ENCODE results near the gene MDM2.

The MDM2 gene

GRCh38 chr12:68807576-68808387, at the start of gene MDM2:
Gene MDM2, plus strand, starts transcription at chr12:68808177. Its CDS starts 301 bp downstream, at chr12:68808478.
- peak; percentile 89 for DNase-seq (ENCODE audit: low read depth)

GRCh38 chr12:68759852-68760251, 48.1 kb upstream of the MDM2 start:
- DNase-seq (ENCODE audit: low read depth), result no peak

DNA sequence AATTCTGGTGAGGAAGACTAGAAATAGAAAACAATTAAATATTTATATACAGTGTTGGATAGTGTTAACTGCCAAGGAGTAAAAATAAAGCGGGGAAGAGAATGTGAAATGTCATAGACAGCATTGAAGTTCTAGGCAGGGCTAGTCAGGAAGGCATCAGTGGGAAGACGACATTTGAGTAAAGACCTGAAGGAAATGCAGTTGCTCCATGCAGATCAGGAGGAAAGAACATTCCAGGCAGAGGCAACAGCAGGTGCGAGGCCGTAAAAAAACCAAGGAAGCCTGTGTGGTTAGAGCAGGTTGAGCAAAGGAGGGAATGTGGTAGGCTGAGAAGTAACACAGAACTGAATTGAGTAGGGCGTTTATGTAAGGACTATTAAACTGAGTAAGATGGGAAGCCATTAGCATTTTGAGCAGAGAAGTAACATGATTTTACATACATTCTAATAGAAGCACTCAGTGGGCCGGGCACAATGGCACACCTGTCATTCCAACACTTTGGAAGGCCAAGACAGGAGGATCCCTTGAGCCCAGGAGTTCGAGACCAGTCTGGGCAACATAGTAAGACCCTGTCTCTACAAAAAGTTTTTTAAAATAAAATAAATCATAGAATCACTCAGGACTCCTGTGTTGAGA, 47.1 kb upstream of the MDM2 start:
- DNase-seq (ENCODE audit: low read depth), result no peak

GRCh38 chr12:68761442-68761812, 46.5 kb upstream of the MDM2 start:
- DNase-seq (ENCODE audit: low read depth), result no peak

GRCh38 chr12:68761901-68762630, 45.9 kb upstream of the MDM2 start:
- no peak for DNase-seq (ENCODE audit: low read depth)

GRCh38 chr12:68762691-68763090, 45.3 kb upstream of the MDM2 start:
- DNase-seq (ENCODE audit: low read depth), result no peak

DNA sequence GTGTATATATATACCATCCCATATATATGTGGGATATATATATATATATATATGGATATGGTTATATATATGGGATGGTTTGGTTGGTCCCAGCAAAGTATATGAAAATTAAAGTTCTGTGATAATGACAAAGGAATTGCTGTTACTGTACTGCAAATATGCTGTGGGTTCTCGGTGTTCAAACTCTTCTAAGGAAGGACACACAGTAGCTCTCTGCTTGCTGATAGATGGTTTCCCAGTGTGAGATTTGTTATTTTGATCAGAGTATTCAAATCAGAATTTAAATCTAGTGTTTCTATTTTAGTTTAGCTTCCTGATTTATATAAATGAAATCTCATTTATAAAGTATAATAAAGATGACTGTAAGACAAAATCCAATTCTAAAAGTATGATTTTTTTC, 42.3 kb upstream of the MDM2 start:
- DNase-seq (ENCODE audit: low read depth), result no peak

DNA sequence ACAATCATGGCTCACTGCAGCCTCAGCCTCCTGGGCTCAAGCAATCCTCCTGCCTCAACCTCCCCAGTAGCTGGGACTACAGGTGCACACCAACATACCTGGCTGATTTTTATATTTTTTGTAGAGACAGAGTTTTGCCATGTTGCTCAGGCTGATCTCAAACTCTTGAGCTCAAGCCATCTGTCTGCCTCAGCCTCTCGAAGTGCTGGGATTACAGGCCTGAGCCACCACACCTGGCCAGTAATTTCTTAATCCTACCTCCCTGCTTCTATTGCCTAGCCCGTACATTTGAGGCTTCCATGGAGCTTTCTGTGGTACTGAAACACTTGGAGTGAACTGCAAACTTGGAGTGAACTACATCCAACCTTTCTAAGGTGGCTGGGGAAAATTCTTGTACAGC, 41.3 kb upstream of the MDM2 start:
- no peak for DNase-seq (ENCODE audit: low read depth)

GRCh38 chr12:68767191-68767590, 40.8 kb upstream of the MDM2 start:
- DNase-seq (ENCODE audit: low read depth), result no peak

DNA sequence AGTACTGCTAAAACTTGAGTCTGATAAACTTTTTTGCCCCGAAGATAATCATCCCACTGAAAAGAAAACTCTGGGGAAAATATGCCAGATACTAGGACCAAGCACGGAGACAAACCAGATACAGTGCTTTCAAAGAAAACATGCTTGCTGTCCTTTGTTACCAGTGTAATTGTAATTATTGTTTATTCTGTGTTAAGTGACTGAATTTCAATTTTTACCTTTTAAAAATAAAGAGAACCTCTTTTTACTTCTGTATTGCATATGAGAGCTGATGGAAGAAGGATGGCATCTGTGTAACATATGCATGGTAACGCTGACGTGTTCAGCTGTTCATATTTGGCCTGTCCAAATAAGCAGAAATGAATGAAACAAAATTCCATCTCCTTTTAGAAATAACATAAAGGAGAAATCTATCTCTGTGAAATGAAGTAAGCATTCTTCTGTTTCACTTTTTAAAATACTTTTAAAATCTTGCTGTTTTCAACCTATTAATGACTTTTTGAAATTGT, 39.5 kb upstream of the MDM2 start:
- DNase-seq (ENCODE audit: low read depth), result no peak

GRCh38 chr12:68769941-68770340, 38.0 kb upstream of the MDM2 start:
- no peak for DNase-seq (ENCODE audit: low read depth)

DNA sequence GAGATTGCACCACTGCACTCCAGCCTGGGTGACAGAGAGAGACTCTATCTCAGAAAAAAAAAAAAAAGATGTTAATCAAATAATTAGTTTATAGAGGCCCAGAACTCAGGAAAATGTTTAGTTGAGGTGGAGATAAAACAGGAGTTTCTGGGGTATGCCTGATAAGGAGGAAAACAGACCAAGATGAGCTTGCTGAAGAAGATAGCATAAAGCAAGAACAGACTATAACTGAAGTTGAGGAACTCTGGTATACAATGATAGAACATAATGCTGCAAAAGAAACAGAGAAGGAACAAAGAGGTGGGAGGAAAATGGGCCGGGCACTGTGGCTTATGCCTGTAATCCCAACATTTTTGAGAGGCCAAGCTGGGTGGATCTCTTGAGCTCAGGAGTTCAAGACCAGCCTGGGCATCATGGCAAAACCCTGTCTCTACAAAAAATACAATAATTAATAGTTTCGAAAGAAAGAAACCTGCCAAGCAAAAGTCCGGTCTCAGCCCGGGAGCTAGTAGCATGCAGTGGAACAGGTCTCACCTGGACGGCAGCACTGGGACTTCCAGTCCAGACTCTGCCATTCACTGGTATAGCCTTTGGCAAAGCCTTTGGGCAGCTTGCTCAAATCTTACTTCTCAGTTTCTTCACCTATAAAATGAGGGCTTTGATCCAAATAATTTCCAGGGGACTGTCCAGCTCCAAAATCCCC, 36.6 kb upstream of the MDM2 start:
- no peak for DNase-seq (ENCODE audit: low read depth)

GRCh38 chr12:68772714-68773113, 35.3 kb upstream of the MDM2 start:
- no peak for DNase-seq (ENCODE audit: low read depth)

DNA sequence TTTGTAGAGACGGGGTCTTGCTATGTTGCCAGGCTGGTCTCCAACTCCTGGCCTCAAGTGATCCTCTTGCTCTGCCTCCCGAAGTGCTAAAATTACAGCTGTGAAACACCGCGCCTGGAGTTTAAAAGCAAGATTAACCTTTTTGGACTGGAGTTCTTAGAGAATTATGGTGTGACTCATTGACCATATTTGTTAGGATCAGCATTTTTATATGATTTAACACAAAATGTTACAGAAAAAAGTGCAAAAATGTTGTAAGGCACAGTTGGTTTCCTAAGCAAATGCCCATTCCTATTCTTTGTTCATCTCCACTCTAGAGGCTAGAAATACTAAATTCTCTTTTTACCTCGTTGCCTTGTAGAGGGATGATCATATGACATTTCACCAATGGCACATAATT, 34.4 kb upstream of the MDM2 start:
- no peak for DNase-seq (ENCODE audit: low read depth)

GRCh38 chr12:68775121-68775630, 32.8 kb upstream of the MDM2 start:
- DNase-seq (ENCODE audit: low read depth), result no peak

DNA sequence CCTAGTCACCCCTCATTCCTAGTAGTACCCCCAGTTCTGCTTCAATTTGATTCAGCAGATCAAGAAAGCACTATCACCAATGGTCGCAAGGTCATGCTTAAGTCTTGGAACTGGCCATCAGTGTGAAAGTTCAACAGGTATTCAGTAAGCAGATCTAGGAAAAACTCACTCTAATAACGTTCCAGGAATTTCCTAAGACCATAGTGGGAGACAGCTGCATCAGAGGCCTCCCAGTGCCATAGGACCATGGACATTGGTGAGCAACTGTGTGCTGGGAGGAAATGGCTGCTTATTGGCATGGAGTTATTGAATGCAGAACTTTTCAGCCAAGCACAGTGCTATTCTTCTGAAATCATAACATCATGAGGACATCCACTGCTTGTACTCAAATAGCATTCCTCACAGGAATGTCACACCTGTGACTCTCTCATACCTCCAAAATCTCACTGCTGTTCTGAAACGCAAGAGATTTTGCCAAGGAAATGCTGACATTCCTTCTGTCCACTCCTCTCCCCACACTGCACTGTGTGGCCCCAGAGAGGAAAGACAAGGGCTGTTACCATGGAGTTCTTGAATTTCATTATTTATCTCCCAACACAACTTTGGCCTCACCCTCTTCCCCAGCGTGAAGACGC, 30.9 kb upstream of the MDM2 start:
- DNase-seq (ENCODE audit: low read depth), result no peak

DNA sequence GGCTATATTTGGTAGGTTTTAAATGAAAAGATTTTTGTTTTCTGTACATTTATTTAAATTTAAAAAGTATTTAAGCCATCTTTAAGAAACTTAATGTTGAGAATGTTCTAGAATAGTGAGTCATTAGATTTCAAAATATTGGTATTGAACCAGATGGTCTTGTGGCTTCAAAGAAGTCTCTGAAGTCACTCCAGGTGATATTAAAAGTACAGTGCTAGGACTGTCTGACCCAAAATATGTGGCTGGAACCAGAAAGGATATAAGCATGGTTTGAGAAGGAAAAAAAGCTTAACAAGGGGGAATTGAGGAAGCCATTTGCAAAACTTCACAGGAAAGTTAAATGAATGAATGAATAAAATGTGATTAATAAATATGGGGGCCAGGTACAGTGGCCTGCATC, 28.7 kb upstream of the MDM2 start:
- no peak for DNase-seq (ENCODE audit: low read depth)

DNA sequence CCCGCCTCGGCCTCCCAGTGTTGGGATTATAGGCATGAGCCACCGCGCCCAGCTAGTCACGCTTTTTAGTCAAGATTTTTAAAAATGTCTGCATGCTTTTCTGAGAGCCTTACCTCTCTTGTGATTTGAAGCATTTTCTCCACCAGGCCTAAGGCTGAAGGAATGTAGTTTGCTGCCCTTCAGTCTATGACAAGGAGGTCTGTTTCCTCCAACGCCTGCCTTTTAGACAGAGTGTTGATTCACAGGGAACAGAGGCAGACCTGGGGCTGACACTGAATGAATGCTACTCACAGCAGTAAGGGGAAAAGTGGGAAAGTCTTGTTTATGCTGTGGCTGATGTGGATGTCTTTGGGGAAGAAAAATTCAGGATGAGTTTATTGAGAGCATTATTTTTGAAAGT, 27.2 kb upstream of the MDM2 start:
- no peak for DNase-seq (ENCODE audit: low read depth)

DNA sequence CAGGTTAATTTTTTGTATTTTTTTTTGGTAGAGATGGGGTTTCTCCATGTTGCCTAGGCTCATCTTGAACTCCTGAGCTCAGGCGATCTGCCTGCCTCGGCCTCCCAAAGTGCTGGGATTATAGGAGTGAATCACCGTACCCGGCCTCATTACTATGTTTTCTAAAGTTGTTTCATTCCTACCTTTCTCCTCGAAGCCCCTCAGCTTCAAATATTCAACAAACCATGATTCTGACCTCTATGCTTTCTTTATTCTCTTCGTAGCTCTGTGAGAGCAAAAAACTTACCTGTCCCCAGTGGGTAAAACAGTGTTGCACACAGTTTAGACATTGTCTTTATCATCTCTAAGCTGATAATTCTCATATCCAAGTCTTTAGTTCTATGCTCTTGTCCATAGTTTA, 26.2 kb upstream of the MDM2 start:
- DNase-seq (ENCODE audit: low read depth), result no peak

DNA sequence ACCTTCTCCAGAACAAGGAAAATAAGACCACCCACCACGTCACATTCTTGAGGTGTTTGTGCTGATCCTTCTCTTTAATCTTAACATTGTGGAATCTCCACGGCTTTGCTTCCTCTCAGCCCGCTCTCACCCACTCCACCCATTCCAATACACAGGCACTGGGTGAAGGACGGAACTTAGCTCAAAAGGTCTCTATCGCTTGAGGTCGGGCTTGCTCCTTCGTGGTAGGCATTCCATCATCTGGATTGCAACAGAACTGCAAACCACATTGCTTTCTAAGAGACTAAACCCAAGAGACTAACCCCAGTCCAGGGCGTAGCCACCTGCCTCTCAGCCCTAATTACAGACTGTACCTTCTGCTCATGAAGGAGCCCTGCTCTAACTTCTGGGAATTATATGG, 24.0 kb upstream of the MDM2 start:
- DNase-seq (ENCODE audit: low read depth), result no peak

GRCh38 chr12:68785358-68785757, 22.6 kb upstream of the MDM2 start:
- no peak for DNase-seq (ENCODE audit: low read depth)

- DNase-seq (ENCODE audit: low read depth), result no peak
These were observed 22.2 kb upstream of the MDM2 start for GRCh38 chr12:68785823-68786222.

Measured in stimulated activated CD8-positive, alpha-beta memory T cell treated with anti-CD3 and anti-CD28 coated beads, Interleukin-15, amount 100 ng/mL, for 1 hour (primary cell).